D721Med (cell line): ENCODE results near the gene CBX7.

Source experiments
- DNase-seq: peaks from one replicate; pipeline ENCODE4 v3.0.0; 2011; ENCODE audit warnings: low spot score; ENCODE audit not compliant: insufficient read length
- FAIRE-seq: peaks from 2 replicates; lab custom pipeline; 2011; peaks lifted over from hg19 to GRCh38; lab: Jason Lieb, UNC
- CTCF ChIP-seq: IDR thresholded peaks from 2 replicates; pipeline ENCODE4 v1.5.1; 2012; ENCODE audit warnings: mild to moderate bottlenecking, control low read depth; ENCODE audit not compliant: insufficient read depth; ENCODE audit errors: missing control alignments

The CBX7 gene

GRCh38 chr22:39108487-39108886 lies 44.0 kb downstream of the CBX7 start:
- TF ChIP-seq CTCF = no peak

GRCh38 chr22:39106326-39106725 lies 46.2 kb downstream of the CBX7 start:
- FAIRE-seq (no peak), DNase-seq (no peak)
- no peak for TF ChIP-seq CTCF

More at GRCh38 chr22:39108487-39108886, 44.0 kb downstream of the CBX7 start:
- no peak for FAIRE-seq
- no peak for DNase-seq

GRCh38 chr22:39103431-39103830 lies 49.0 kb downstream of the CBX7 start:
- TF ChIP-seq CTCF = no peak
- FAIRE-seq (no peak), DNase-seq (no peak)

- no peak for TF ChIP-seq CTCF
- FAIRE-seq (no peak), DNase-seq (no peak)
These were observed 51.3 kb downstream of the CBX7 start for GRCh38 chr22:39101226-39101625.

GRCh38 chr22:39098576-39098975 lies 53.9 kb downstream of the CBX7 start:
- DNase-seq (no peak), FAIRE-seq (no peak)
- no peak for TF ChIP-seq CTCF

GRCh38 chr22:39098026-39098425 lies 54.5 kb downstream of the CBX7 start:
- TF ChIP-seq CTCF = no peak
- DNase-seq = no peak
- no peak for FAIRE-seq

GRCh38 chr22:39097098-39098020 lies 55.1 kb downstream of the CBX7 start, which contains the start of gene APOBEC3H:
Gene APOBEC3H (plus strand): TSS chr22:39097244. CDS start chr22:39100279, 3,035 bp downstream.
- no peak for DNase-seq
- FAIRE-seq = no peak
- TF ChIP-seq CTCF = no peak
